HPDE6-E6E7 (cell line): Measurements from ENCODE around the gene SYDE1.

Experiments
- DNase-seq: peaks from one replicate; pipeline ENCODE4 v3.0.0; 2011; ENCODE audit warnings: missing footprints; ENCODE audit errors: extremely low spot score

SYDE1 gene

DNA sequence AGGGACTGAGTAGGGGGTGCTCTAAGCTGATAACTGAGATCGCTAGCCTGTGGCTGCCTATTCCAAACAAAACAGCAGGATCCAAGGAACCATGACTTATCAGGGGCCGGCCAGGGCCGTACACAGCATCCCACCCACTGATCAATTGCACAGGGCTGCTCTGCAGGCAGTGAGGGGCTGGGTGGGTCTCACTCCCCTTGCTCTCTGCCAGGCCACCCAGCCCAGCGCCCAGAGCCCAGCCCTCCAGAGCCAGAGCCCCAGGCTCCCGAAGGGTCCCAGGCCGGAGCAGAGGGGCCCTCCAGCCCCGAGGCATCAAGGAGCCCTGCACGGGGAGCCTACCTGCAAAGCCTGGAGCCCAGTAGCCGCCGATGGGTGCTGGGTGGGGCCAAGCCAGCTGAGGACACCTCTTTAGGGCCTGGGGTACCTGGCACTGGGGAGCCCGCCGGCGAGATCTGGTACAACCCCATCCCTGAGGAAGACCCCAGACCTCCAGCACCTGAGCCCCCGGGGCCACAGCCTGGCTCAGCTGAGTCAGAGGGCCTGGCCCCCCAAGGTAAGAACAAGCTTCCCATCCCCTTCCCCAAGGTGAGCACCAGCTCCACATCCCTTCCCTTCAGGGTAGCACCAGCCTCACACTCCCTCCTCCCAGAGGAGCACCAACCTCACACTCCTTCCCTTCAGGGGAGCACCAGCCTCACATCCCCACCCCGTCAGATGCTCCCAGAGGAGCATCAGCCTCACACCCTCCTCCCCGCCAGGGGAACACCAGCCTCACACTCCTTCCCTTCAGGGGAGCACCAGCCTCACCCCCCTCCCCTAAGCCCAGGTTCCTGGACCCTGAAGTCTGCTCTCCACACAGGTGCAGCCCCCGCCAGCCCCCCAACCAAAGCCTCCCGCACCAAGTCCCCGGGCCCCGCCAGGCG lies 1.9 kb downstream of the SYDE1 start:
- no peak for DNase-seq

DNA sequence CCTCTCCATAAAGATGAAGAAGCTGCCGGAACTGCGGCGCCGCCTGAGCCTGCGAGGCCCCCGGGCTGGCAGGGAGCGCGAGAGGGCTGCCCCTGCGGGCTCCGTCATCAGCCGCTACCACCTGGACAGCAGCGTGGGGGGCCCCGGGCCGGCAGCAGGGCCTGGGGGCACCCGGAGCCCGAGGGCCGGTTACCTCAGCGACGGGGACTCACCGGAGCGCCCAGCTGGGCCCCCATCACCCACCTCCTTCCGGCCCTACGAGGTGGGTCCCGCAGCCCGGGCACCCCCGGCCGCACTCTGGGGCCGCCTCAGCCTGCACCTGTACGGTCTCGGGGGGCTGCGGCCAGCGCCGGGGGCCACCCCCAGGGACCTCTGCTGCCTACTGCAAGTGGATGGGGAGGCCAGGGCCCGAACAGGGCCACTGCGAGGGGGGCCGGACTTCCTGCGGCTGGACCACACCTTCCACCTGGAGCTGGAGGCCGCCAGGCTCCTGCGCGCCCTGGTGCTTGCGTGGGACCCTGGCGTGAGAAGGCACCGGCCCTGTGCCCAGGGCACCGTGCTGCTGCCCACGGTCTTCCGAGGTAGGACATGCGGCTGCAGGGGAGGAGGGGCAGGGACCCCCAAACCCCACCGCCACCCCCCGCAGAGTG lies 2.7 kb downstream of the SYDE1 start:
- no peak for DNase-seq

DNA sequence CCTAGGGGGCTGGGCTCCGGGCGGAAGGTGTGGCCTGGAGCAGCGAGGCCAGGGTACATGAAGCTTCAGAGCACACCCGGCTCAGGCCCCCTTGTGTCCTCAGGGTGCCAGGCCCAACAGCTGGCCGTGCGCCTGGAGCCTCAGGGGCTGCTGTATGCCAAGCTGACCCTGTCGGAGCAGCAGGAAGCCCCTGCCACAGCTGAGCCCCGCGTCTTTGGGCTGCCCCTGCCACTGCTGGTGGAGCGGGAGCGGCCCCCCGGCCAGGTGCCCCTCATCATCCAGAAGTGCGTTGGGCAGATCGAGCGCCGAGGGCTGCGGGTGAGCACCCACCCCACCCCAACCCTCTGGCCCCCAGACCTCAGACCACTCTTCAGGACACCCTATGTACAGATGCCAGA lies 3.2 kb downstream of the SYDE1 start:
- no peak for DNase-seq

DNA sequence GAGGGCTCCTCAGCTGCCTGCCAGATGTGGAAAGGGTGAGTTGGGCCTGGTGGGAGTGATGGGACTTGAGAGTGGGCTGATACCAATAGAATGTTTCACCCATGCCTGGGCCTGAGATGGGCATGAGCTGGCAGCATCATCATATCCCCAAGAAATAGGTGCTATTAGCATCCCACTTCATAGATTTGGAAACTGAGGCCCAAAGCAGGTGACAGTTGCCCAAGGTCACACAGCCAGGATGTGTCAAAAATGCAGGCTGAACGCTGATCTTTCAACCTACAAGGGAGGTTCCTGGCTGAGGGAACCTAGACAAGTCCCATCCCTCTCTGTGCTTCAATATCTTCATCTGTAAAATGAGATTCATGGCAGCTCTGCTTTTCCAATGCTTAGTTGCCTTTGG lies 4.6 kb downstream of the SYDE1 start:
- DNase-seq = no peak

DNA sequence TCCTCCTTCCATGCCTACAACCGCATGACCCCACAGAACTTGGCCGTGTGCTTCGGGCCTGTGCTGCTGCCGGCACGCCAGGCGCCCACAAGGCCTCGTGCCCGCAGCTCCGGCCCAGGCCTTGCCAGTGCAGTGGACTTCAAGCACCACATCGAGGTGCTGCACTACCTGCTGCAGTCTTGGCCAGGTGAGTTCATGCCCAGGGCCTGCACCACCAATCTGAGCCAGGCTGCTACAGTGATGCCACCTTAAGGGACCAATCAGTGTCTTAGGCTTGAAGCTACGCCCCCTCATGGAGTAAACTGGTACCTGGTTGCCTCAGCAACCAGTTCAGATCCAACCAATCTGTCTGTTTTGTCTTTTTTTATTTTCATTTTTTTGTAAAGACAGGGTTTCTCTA lies 5.2 kb downstream of the SYDE1 start:
- no peak for DNase-seq

DNA sequence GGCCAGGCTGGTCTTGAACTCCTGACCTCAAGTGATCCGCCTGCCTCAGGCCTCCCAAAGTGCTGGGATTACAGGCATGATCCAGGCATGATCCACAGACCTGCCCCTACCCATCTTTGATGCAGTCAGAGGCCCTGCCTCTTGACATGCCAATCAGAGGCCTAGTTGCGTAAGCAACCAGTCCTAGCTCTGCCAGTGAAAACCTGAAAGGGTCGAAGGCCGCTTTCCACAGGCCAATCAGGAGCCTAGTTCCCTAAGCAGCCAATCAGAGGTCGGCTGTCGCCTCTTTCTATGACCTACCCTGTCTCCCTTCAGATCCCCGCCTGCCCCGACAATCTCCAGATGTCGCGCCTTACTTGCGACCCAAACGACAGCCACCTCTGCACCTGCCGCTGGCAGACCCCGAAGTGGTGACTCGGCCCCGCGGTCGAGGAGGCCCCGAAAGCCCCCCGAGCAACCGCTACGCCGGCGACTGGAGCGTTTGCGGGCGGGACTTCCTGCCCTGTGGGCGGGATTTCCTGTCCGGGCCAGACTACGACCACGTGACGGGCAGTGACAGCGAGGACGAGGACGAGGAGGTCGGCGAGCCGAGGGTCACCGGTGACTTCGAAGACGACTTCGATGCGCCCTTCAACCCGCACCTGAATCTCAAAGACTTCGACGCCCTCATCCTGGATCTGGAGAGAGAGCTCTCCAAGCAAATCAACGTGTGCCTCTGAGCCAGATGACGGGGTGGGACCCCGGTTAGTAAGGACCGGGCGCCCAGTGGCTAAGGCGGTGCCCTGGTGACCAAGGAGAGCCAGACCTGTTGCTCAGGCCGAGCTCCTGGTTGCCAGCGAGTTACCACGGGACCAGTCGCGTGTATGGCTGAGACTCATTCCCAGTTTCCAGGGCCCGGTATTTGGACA lies 6.3 kb downstream of the SYDE1 start:
- DNase-seq = no peak

DNA sequence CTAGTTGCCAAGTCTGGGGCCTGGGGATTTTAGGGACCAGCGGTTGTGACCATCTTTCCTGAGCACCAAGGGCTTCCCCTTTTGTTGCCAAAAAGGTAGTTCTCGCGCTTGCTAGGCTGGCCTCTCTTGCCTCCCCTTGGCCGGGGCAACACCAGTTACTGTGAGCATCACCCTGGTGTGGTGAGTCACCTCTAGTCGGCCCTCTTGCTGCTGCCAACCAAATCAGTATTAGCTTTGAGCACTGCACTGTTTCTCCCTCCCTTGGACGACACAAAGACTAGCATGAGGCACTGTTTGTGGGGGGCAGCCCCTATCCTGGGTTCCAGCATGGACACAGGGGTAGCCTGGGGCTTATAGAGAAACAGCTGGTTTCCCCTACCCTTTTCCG lies 6.9 kb downstream of the SYDE1 start:
- no peak for DNase-seq

DNA sequence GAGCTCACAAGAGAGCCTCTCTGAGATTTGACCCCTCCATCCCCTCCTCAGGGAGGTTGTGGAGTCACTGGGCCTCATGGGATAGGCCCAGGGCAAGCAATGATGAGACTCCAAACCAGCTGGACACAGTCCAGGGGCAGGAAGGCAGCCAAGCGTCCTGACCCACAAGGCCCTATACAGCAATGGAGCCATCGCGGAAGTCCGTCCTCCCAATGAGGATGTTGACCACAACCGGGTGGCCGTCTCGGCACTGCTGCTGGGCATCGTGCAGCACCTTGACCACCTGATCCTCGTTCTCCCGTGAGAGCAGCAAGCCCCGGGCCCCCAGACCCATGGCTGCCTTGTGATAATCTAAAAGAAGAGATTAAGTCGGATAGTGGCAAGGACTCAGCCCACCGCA lies 7.9 kb downstream of the SYDE1 start:
- DNase-seq = no peak

DNA sequence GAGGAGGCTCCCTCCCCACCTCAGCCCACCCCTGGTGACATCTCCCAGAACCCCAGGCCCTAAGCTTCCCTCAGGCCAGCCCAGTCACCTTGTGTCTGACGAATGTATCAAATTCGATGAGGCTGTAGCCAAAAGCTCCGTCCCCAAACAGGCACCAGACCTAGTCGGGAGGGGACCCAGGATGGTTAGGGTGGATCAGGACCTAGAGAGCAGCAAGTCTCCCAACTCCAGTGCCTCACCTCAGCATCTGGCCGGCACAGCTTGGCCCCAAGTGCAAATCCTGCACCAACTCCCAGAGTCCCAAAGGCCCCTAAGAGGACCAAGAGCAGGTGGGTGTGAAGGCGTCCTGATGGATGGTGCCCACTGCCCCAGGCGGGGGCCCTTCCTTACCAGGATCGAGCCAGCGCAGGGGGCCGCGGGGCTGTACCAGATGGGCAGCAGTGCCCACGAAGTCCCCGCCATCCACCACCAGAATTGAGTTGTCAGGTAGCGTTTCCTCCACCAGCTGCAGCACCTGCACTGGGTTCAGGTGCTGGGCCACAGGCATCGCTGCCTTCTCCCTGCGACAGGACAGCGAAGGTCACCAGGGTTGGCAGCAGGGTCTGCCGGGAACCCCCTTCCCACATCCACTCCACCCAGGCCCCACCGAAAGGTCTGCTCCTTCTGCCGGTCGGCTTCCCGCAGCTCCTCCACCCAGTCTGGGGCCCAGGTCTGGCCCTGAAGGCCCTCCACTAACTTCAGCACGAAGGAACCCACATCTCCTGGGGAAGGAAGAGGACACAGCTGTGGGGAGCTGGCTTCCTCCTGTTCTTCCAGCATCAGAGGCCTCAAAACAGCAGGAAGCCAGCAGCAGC lies 8.8 kb downstream of the SYDE1 start:
- DNase-seq = no peak

DNA sequence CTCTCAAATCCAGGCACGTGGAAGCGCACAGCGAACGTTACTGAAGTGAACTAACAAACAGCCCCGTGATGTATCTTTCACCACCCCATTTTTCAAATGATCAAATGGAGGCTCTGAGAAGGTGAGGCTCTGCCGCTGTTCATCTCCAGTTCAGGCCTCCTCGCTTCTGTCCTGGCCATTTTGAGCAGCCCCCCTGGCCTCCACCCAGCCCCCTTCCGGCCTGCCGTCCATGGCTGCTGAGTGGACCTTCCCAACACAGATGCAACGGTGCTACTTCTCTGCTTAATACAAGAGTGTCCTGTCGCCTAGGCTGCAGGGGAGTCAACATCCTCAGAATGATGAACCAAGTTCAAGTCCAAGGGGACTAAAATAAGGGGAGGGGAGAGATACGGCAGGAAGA lies 9.7 kb downstream of the SYDE1 start:
- no peak for DNase-seq

DNA sequence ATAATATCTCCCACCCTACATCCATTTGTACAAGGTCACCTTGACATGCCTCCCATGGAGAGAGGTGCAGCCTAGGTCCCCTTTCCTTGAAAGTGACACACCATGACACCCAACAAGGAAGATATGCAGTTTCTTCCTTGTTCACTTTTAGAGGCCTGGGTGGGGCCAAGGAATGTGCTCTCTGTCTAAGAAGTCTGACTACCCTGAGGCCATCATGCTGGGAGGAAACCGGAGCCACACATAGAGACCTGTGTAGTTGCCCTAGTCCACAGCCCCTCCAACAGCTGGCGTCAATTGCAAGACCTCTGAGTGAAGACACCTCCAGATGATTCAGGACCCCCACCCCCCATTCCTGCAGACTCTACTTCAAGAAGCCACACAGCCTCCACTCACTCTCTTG lies 11.0 kb downstream of the SYDE1 start:
- DNase-seq = no peak

DNA sequence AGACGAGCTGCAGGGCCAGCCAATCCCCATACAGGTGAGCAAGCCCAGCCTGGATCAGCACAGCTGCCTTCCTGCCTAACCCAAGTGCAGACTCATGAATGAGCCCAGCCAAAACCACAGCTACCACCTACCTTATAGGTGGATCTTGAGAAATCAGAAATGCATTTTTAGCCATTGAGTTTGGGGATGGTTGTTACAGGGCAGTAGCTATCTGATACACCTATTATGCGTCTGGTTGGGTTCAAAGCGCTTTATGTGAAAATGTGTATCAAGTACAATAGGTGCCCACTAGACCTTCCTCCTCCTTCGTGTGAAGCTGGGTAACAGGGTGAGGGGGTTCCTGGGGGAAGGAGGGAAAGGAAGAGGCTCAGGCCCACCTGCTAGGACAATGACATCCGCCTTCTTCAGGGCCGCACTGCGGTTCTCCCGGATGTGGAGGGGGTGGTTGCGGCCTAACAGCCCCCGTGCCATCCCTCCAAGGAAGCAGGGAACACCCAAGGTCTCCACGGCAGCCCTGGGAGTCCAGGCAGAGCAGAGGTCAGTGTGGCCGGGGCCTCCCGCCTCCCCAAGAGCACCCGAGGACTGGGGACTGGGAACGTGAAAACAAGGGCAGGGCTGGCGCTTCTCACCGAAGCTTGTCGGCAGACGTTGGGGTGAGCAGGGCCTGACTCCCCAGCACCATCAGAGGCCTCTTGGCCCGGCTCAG lies 11.7 kb downstream of the SYDE1 start:
- DNase-seq = no peak

DNA sequence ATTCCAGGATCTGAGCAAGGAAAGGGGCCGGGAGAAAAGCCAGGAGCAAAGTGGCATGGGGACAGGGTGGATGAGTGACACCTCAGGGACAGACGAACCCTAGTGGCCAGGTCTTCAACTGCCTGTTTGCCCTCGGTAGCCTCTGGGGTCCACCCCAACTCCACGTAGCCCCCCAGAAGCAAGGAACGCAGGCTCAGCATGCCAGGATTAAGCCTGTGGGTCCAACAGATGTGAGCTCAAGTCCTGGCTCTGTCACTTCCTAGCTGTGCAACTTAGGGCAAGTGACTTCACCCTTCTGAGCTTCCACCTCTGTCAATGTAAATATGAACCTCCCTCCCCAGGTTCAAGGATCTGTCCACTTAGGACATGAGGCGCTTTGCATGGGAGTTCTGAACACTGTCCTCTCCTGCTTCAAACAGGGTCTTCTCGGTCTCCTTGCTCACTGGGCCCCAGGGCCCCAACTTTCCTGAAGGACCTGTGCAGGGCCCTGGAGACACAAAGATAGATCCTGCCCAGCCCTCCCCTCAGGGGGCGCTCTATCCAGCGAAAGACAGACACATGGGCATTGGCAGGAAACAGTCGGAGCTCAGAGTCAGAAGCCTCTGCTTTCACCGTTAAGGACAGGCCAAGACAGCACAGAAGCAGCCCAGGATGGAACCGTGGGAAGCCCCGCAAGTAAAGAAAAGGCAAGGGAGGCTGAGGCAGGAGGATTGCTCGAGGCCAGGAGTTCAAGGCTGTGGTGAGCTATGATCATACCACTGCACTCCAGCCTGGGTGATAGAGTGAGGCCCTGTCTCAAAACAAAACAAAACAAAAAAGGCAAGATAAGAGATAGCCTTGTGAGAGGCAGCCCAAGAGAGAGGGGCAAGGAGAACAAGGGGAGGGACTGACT lies 13.2 kb downstream of the SYDE1 start:
- no peak for DNase-seq

DNA sequence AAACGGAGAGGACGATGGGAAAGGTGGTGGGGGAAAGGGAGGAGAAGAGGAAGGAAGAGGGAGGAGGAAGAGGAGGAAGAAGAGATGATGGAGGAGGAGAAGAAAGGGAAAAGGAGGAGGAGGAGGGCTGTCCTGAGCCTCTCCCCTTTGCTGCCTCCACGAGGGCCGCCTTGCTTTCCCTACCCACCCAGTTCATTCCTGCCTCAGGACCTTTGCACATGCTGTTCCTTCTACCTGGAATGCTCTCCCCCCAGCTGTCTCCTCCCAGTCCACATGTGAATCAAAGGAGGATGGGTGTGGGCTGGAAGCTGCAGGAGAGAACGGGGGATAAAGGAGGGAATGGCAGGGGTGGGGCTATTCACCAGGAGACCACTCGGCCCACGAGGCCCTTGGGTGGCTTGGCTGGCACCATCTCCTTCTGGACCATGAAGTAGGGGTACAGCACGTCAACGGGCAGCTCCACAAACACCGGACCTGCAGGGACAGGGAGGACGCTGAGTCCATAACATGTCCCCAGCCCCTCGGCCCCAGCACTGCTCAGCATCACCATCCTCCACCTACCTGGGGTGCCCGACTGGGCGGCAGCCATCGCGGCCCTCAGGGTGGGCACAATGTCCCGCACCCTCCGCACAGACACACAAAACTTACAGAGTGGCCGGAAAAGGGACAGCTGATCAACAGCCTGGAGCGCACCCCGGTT lies 15.3 kb downstream of the SYDE1 start:
- no peak for DNase-seq

DNA sequence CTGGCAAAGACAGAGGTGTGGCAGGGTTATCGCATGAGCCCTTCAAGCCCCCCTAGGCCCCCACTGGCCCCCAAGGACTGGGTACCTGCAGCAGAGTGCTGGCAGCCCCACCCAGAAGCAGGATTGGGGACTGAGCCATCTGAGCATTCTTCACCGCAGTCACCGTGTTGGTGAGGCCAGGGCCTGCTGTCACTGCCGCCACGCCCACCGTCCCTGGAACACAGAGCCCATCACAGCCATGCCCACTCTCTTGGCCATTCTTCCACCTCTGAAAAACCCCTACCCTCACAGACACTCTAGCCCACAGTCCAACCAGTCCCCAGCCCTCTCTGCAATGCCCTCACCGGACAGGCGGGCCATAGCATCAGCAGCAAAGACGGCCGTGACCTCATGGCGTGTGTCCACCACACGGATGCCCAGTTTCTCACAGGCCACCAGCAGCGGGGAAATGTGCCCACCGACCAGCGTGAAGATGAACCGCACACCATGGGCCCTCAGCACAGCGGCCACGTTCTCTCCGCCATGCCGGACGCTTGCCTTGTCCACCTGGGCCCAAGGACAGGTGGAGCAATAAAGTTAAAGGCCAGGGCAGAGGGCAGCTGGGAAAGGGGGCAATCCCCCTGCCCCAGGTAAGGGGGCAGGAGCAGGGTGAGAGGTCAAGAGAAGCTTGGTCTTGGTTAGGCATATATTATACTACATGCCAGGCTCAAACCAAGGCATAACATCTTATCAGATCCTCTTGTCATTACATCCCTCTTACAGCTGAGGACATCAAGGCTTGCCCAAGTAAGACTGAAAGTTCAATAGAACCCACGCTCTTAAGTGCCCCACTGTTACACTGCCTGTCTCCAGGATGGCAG lies 16.1 kb downstream of the SYDE1 start:
- no peak for DNase-seq

DNA sequence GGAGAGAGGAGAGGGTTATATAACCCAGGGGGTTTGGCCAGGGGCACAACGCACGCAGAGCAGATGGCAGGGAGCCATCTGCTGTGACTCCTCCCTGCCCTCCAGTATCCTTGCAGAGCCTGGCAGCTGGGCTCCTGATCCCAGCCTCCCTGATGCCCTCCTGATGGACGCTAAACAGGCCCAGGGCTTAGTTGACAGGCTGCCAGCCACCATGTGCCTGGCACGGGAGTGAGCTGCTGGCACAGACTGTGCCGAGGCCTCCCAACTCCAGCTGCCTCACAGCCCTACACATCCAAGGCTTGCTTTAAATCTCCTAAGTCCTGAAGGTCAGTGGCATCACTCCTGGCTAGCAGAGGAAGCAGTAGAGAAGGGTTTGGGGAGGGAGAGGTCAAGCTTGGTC lies 16.7 kb downstream of the SYDE1 start:
- DNase-seq = no peak

DNA sequence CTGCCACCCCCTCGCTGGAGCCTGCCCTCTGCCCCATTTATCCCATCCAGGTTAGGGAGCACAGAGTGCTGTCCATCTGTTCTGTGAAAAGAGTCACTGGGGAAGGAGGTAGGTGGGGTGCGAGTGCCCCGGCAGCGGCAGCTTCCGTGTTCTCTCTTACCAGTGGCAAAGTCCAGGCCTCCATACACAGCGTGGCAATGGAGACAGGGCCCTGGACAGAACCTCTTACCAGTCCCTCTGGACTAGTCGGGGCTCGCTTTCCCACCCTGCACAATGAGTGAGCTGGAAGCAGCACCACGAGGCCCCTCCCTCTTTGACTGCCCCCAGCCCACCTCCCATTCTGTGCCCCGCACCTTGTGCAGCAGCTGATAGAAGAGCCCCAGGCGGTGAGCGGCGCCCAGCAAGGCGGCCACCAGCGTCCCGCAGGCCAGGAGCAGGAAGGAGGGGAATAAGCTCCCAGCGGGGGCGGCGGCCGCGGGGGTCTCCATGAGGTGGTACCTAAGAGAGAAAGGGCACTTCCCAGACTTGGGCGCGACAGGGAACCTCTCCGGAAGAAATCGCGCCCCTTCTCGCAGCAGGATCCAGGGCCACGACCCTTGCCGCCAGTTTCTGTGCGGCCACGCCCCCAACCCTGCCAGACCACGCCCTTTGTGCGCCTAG lies 17.5 kb downstream of the SYDE1 start:
- DNase-seq = no peak
